ENCODE data around the gene KLHL7. TPM values are rescaled to one million over a fixed set of nuclear protein-coding genes. Genes with fewer than 3 reads are reported as not detected.
"Not testable (repeated sequence)": the region's sequence is repeated elsewhere in the genome, so short reads cannot be mapped to it uniquely, and the experiment has no call there.

The KLHL7 gene
- total RNA-seq, 1 donor from 2014 or later, result 29.1 TPM

DNA sequence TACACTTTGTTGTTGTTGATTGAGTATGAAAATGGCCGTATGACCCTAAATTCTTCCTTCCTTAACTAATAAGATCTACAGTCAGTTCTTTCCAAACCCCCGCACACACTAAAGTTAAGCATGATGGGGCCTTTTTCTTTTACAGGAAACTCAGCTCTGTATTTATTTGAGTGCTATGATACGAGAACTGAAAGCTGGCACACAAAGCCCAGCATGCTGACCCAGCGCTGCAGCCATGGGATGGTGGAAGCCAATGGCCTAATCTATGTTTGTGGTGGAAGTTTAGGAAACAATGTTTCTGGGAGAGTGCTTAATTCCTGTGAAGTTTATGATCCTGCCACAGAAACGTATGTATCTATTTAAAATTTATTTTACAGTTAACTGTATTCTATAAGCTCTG, 62.1 kb downstream of the KLHL7 start:
- no peak for ATAC-seq
- no peak for DNase-seq (ENCODE audit: low spot score)
- intact Hi-C loops (cut with DNase I), result no loop called here

- ATAC-seq (no peak), DNase-seq (ENCODE audit: low spot score) (no peak)
- intact Hi-C loops (cut with DNase I), result no loop called here
Measured at GRCh38 chr7:23168111-23168885, 62.7 kb downstream of the KLHL7 start.

- DNase-seq (ENCODE audit: low spot score) (no peak), ATAC-seq (no peak)
- intact Hi-C loops (cut with DNase I), result no loop called here
Measured at GRCh38 chr7:23175938-23176337, 70.4 kb downstream of the KLHL7 start.

GRCh38 chr7:23181684-23182553, 76.3 kb downstream of the KLHL7 start, which contains the start of gene NUP42:
Gene NUP42, plus strand, starts transcription at chr7:23182048. Its CDS starts 38 bp downstream, at chr7:23182086.
- peak; percentile 96 for DNase-seq (ENCODE audit: low spot score)
- ATAC-seq, result peak; percentile 98
- intact Hi-C loops (cut with DNase I), result no loop called here

DNA sequence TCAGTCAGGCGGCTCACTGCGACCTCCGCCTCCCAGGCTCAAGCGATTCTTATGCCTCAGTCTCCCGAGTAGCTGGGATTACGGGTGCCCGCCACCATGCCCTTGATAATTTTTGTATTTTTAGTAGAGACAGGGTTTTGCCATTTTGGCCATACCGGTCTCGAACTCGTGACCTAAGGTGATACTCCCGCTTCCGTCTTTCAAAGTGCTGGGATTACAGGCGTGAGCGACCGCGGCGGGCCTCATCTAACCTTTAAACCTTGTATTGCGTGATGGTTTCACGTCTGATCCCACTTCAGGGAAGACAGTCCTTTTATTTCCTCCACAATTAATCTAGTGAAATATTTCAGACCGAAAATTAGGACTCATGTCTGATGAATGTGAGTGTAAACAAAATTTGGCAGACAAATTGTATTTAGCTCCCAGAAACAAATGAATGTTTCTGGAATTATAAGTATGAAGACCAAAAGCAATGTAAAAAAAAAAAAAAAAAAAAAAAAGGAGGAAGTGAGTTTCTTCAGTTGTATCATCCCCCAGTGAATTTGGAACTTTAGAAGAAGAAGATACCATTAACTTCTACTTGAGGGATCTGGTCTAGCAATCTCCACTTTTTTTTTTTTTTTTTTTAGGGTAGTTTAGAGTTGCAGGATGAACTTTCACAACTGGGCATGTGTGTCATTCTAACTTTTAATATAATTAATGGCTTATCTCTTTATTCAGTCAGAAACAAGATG, 77.9 kb downstream of the KLHL7 start:
- no peak for DNase-seq (ENCODE audit: low spot score)
- intact Hi-C loops (cut with DNase I), result no loop called here
- ATAC-seq, result no peak

DNA sequence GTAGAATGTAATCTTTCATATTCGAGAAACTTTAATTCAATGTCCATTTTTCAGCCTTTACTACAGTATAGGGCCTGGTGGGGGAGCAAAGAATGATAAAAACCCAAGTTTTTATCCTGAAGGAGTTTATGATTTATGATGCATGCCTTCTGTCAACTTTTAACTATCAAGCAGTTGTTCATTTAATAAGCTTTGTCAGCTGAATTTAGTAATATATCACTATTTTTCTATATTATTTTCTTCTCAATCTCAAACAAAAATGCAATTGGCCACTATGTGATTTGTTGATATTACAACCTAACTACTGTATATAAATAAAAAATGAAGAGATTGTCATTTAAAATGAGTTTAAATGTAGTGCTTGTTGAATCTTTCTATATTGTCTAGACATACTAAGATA, 78.7 kb downstream of the KLHL7 start:
- ATAC-seq (no peak), DNase-seq (ENCODE audit: low spot score) (no peak)
- intact Hi-C loops (cut with DNase I), result no loop called here

GRCh38 chr7:23184709-23185359, 79.2 kb downstream of the KLHL7 start:
- DNase-seq (ENCODE audit: low spot score), result peak; percentile 65
- no peak for ATAC-seq
- intact Hi-C loops (cut with DNase I), result no loop called here

- DNase-seq (ENCODE audit: low spot score) (no peak), ATAC-seq (no peak)
- intact Hi-C loops (cut with DNase I), result no loop called here
Measured at GRCh38 chr7:23185980-23186379, 80.4 kb downstream of the KLHL7 start.

GRCh38 chr7:23191022-23191421, 85.4 kb downstream of the KLHL7 start:
- no peak for ATAC-seq
- intact Hi-C loops (cut with DNase I), result no loop called here
- DNase-seq (ENCODE audit: low spot score), result no peak

DNA sequence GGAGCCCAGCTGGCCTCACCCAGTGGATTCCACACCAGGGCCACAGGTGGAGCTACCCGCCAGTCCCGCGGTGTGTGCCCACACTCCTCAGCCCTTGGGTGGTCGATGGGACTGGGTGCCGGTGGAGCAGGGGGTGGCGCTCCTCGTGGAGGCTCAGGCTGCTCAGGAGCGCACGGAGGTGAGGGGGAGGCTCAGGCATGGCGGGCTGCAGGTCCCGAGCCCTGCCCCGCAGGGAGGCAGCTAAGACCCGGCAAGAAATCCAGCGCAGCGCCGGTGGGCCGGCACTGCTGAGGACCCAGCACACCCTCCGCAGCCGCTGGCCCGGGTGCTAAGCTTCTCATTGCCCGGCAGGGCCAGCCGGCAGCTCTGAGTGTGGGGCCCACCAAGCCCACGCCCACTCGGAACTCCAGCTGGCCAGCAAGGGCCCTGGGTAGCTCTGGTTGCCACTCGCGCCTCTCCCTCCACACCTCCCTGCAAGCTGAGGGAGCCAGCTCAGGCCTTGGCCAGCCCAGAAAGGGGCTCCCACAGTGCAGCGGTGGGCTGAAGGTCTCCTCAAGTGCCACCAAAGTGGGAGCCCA, 88.2 kb downstream of the KLHL7 start:
- ATAC-seq; intact Hi-C loops (cut with DNase I): not testable (repeated sequence)

GRCh38 chr7:23196306-23196705, 90.7 kb downstream of the KLHL7 start:
- ATAC-seq, result no peak
- intact Hi-C loops (cut with DNase I), result no loop called here
- DNase-seq (ENCODE audit: low spot score), result no peak

More for the DNA sequence above, 88.2 kb downstream of the KLHL7 start:
- DNase-seq (ENCODE audit: low spot score), result not testable (repeated sequence)

- intact Hi-C loops (cut with DNase I); ATAC-seq; DNase-seq (ENCODE audit: low spot score): not testable (repeated sequence)
Measured at GRCh38 chr7:23197745-23198144, 92.2 kb downstream of the KLHL7 start.

- DNase-seq (ENCODE audit: low spot score) (no peak), ATAC-seq (no peak)
- intact Hi-C loops (cut with DNase I), result no loop called here
Measured at GRCh38 chr7:23200331-23200730, 94.7 kb downstream of the KLHL7 start.

DNA sequence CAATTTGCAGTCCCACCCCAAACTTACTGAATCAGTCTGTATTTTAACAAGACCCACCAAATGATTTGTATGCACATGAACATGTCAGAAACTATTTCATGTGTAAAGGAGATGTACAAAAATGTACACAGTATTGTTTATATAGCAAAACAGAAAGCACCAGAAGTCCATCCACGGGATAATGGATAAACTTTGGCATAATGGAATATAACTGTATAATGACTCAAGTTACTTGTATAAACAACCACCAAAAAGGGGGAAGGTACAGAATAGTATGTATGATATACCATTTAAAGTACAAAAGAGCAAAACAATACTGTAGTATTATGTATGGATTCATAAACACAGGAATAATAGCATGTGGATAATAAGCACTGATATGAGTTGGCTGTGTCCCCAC, 98.7 kb downstream of the KLHL7 start:
- intact Hi-C loops (cut with DNase I), result no loop called here
- no peak for ATAC-seq
- no peak for DNase-seq (ENCODE audit: low spot score)

DNA sequence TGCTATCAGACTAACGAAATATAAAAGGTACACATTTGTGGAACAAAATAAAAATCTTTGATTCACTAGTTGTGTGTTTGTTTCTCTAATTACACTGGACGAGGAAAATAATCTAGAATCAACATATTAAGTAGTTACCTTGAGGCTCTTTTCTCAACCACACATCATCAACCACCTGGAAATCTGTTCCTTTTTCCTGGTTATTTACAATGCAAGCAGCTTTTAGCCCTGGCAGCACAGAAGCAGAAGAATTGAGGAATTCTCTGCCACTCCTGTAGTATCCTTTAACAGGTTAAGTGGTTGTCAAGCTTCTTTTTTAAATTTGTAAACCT, 100.0 kb downstream of the KLHL7 start:
- no peak for ATAC-seq
- intact Hi-C loops (cut with DNase I), result no loop called here
- DNase-seq (ENCODE audit: low spot score), result no peak

DNA sequence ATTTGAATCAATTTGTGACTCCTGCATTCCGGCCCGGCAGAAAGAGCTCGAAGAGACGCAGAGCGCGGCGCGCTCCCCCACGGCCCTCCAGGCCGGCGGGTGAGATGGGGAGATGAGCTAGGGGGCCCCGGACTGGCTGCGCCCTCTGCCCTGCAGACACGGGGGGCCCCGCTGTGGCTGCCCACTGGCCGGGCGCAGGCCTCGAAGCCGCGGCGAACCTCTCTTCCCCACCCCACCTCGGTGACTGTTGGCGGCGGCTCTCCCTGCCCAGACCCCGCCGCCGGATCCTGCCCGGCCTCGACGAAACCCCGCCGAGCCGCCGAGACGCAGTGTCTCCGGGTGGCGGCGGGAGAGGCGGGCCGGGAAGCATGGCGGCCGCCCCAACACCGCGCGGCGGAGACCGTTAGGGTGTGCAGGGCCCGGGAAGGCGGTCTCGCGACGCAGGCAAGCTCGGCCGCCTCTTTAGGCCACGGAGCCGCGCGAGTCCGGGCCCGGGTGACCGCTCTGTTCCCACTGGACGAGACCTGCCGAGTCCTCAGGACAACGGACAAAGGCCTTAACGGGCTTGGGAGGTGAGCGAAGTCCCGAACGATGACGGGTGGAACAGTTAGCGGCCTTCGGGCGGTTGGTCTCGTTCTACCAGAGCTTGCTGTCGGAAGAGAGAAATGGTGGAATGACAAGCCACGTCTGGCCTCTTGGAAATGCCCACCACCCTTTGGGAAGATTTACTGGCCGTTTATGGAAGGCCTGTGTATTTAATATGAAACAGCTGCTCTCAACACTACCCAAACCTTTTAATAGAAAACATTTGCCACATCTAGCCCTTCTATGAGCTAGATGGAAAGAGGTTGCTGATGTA, 100.6 kb downstream of the KLHL7 start:
- ATAC-seq (peak; percentile 82), DNase-seq (ENCODE audit: low spot score) (no peak)
- intact Hi-C loops (cut with DNase I), result no loop called here

- ATAC-seq, result no peak
Measured at GRCh38 chr7:23207021-23207420, 101.4 kb downstream of the KLHL7 start.

DNA sequence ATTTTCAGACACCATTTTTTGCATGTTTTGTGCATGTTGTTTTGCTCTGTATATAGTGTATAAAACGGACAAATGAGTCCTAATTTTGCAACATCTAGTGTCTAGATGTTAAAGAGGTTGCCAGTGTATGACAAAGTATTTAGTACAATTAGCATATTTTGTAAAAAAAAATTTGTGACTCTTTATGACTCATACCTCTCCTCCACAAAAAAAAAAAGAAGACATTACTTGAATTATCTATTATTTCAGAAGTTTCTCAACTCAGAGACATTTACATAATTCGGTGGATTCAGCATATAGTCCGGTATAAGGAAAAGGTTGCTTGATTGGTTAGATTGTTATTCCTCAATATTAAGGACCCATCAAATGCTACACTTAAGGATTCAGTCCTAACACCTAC, 102.3 kb downstream of the KLHL7 start:
- DNase-seq (ENCODE audit: low spot score), result no peak
- intact Hi-C loops (cut with DNase I), result no loop called here
- ATAC-seq, result no peak

More at GRCh38 chr7:23207021-23207420, 101.4 kb downstream of the KLHL7 start:
- DNase-seq (ENCODE audit: low spot score), result no peak
- intact Hi-C loops (cut with DNase I), result no loop called here
